Osteoblast (primary cell): ENCODE measurements around the gene ABCF3. TPM values are rescaled to one million over a fixed set of nuclear protein-coding genes. Genes with fewer than 3 reads are reported as not detected.

Experiments
- DNase-seq: peaks from one replicate; pipeline ENCODE4 v3.0.0; 2011; ENCODE audit warnings: low spot score, mixed read lengths; ENCODE audit not compliant: insufficient read length; ENCODE audit errors: missing footprints
- H2AFZ ChIP-seq: 2 replicates; pipeline ENCODE4 v1.6.0; 2011; ENCODE audit warnings: mild to moderate bottlenecking, low read length
- H3K27ac ChIP-seq: 2 replicates; pipeline ENCODE4 v1.5.1; 2011; ENCODE audit warnings: mild to moderate bottlenecking, low read depth, low read length, moderate library complexity
- H3K27me3 ChIP-seq: 2 replicates; pipeline ENCODE4 v1.6.0; 2012; ENCODE audit warnings: mild to moderate bottlenecking, control low read depth, inconsistent platforms, low read length, moderate library complexity; ENCODE audit not compliant: insufficient read depth
- H3K36me3 ChIP-seq: 2 replicates; pipeline ENCODE4 v1.5.1; 2011; ENCODE audit warnings: mild to moderate bottlenecking, low read length, control low read depth, moderate library complexity; ENCODE audit not compliant: insufficient read depth
- H3K4me1 ChIP-seq: 2 replicates; pipeline ENCODE4 v1.5.1; 2011; ENCODE audit warnings: mild to moderate bottlenecking, low read length, control low read depth, moderate library complexity; ENCODE audit not compliant: insufficient read depth
- H3K4me2 ChIP-seq: 2 replicates; pipeline ENCODE4 v1.6.0; 2011; ENCODE audit warnings: mild to moderate bottlenecking, low read length; ENCODE audit not compliant: insufficient read depth
- H3K4me3 ChIP-seq: fragments of 200-600 bp; sonication (generic); 3 replicates; pipeline ENCODE4 v1.5.1; 2012; ENCODE audit warnings: mild to moderate bottlenecking, low read length, inconsistent platforms; ENCODE audit not compliant: insufficient read depth
- H3K79me2 ChIP-seq: 2 replicates; pipeline ENCODE4 v1.6.0; 2012; ENCODE audit warnings: mild to moderate bottlenecking, low read length, control low read depth, inconsistent platforms; ENCODE audit not compliant: insufficient read depth
- H3K9me3 ChIP-seq: 2 replicates; pipeline ENCODE4 v1.5.1; 2011; ENCODE audit warnings: low read depth, low read length, control low read depth
- H4K20me1 ChIP-seq: 2 replicates; pipeline ENCODE4 v1.6.0; 2012; ENCODE audit warnings: mild to moderate bottlenecking, low read length, control low read depth; ENCODE audit not compliant: insufficient read depth
- CTCF ChIP-seq: IDR thresholded peaks from 2 replicates; pipeline ENCODE4 v1.5.1; 2011; ENCODE audit warnings: mild to moderate bottlenecking, low read depth, low read length, moderate library complexity; ENCODE audit errors: extremely low read depth
- total RNA-seq: library from RNA; depleted of rRNA; stranded (reverse); fragments of >200 nt; gene quantifications from 2 replicates; pipeline ENCODE4 v1.2.3, GENCODE V29; 2012

The ABCF3 gene
- 44.8 and 46.7 TPM in 2 replicates for total RNA-seq

- peak within 1 kb of the TSS; percentile 82 for H3K27ac ChIP-seq
- H3K4me3 ChIP-seq = peak within 1 kb of the TSS; percentile 87
- peaks cover 20% of the 10 kb centered on the region for H3K4me1 ChIP-seq
- H3K4me2 ChIP-seq = peak within 1 kb of the TSS; percentile 81
- H3K36me3 ChIP-seq = peaks cover 83% of the 10 kb centered on the region
- H3K9me3 ChIP-seq = no peaks in the 10 kb centered on the region
- H3K27me3 ChIP-seq = no peaks in the 10 kb centered on the region
- H3K79me2 ChIP-seq = peaks cover 66% of the 10 kb centered on the region
- peaks cover 41% of the 10 kb centered on the region for H4K20me1 ChIP-seq
- TF ChIP-seq CTCF = no peak
- DNase-seq = peak; percentile 87
- peak within 1 kb of the TSS; percentile 67 for H2AFZ ChIP-seq
Observed at GRCh38 chr3:184186184-184186901, at the start of gene ABCF3. Gene ABCF3 (plus strand): TSS chr3:184186199. CDS start chr3:184186208, 9 bp downstream.

- TF ChIP-seq CTCF = no peak
Observed at GRCh38 chr3:184140436-184140835, 45.6 kb upstream of the ABCF3 start.

GRCh38 chr3:184142199-184142598, 43.8 kb upstream of the ABCF3 start:
- DNase-seq = no peak
- no peak overlapping the region for H3K4me3 ChIP-seq
- H4K20me1 ChIP-seq = peaks cover 8% of the 10 kb centered on the region
- H3K79me2 ChIP-seq = peaks cover 28% of the 10 kb centered on the region
- H3K27me3 ChIP-seq = no peaks in the 10 kb centered on the region
- no peak overlapping the region for H3K27ac ChIP-seq
- no peaks in the 10 kb centered on the region for H3K4me1 ChIP-seq
- H3K4me2 ChIP-seq = no peak overlapping the region
- no peak for TF ChIP-seq CTCF
- H3K36me3 ChIP-seq = peaks cover 71% of the 10 kb centered on the region
- H3K9me3 ChIP-seq = no peaks in the 10 kb centered on the region
- no peak overlapping the region for H2AFZ ChIP-seq

More at GRCh38 chr3:184140436-184140835, 45.6 kb upstream of the ABCF3 start:
- H3K36me3 ChIP-seq = peaks cover 65% of the 10 kb centered on the region
- H4K20me1 ChIP-seq = peaks cover 17% of the 10 kb centered on the region
- H2AFZ ChIP-seq = no peak overlapping the region
- H3K27me3 ChIP-seq = no peaks in the 10 kb centered on the region
- no peak for DNase-seq
- no peaks in the 10 kb centered on the region for H3K9me3 ChIP-seq
- H3K4me3 ChIP-seq = no peak overlapping the region
- H3K27ac ChIP-seq = no peak overlapping the region
- peaks cover 11% of the 10 kb centered on the region for H3K4me1 ChIP-seq
- H3K4me2 ChIP-seq = no peak overlapping the region
- H3K79me2 ChIP-seq = peaks cover 46% of the 10 kb centered on the region

- Histone ChIP-seq H3K9me3 (no peaks in the 10 kb centered on the region), H3K4me3 (no peak overlapping the region), H4K20me1 (peaks cover 3% of the 10 kb centered on the region), H3K4me2 (no peak overlapping the region), H3K27me3 (no peaks in the 10 kb centered on the region), H3K36me3 (peaks cover 62% of the 10 kb centered on the region), H3K4me1 (no peaks in the 10 kb centered on the region), H2AFZ (no peak overlapping the region), H3K79me2 (peaks cover 17% of the 10 kb centered on the region), H3K27ac (no peak overlapping the region)
- TF ChIP-seq CTCF = no peak
- peak; percentile 34 for DNase-seq
Observed at GRCh38 chr3:184143327-184143726, 42.7 kb upstream of the ABCF3 start.
